Measurements from ENCODE around the gene PLXNB1. TPM values are rescaled to one million over a fixed set of nuclear protein-coding genes. Genes with fewer than 3 reads are reported as not detected.

Gene PLXNB1
- total and polyA plus RNA-seq, 7 experiments from 2014 or later: 0.79 to 3.3 (median 2.7) TPM; not detected in 2

DNA sequence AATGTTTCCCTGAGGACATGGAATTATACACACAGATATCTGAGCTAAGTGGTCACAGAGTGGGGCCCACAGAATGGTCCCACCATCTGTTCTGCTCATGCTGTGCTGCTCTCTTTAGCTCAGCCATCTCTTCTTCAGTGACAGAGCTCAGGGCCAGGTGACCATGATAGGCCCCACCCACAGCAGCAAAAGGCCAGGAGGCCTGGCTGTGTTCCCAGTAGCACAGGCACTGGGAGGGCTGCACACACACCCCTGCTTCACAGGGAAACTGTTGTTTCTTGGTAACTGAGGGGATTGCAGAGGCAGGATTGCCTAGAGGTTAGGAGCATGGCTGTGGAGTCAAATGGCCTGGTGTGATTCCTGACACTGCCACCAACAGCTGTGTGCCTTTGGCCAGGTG is 62.7 kb downstream of the PLXNB1 start:
- Mint-ChIP-seq H3K4me3 (no peak overlapping the region), H3K27me3 (peaks cover 0 to 12% (median 0%) of the 10 kb centered on the region in 5 donors), H3K36me3 (no peaks in the 10 kb centered on the region), H3K9me3 (peaks cover 0 to 13% (median 1%) of the 10 kb centered on the region in 11 donors), H3K4me1 (peaks cover 0 to 3% (median 0%) of the 10 kb centered on the region in 7 donors), H3K27ac (peak overlapping the region in 1 of 9 donors; percentile 44)
- no peaks in the 10 kb centered on the region for H3K27me3 ChIP-seq (ENCODE audit: control insufficient read depth in 2 of 2, insufficient read depth in 2 of 2, low read length in 2 of 2)
- ATAC-seq: no peak
- intact Hi-C loops (cut with micrococcal nuclease): no loop called here
- no peak overlapping the region for H3K27ac ChIP-seq (ENCODE audit: low read depth, low read length)
- DNase-seq: no peak
- ChIA-PET CTCF (no interaction called here), POLR2A (no interaction called here)
- H3K9me3 ChIP-seq (ENCODE audit: control insufficient read depth in 2 of 3, low read length in 3 of 3): no peaks in the 10 kb centered on the region
- H3K36me3 ChIP-seq (ENCODE audit: control insufficient read depth in 2 of 3, insufficient read depth in 3 of 3, low read length in 3 of 3): no peaks in the 10 kb centered on the region
- no peaks in the 10 kb centered on the region for H3K4me1 ChIP-seq (ENCODE audit: control insufficient read depth in 2 of 2, insufficient read depth in 2 of 2, low read length in 2 of 2)
- H3K4me3 ChIP-seq (ENCODE audit: low read length): no peak overlapping the region

DNA sequence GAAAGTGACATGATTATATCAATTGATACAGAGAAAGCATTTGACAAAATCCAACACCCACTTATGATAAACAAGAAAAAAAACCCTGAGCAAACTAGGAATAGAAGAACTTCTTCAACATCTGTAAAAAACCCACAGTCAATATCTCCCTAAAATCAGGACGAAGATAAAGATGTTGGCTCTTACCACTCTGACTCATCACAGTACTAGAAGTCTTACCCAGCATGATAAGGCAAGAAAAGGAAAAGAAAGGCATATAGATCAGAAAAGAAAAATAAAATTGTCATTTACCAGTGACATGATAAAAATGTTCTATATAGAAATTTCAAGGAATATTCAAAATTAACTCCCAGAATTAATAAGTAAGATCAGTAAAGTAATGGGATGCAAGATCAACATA is 65.0 kb downstream of the PLXNB1 start:
- no peak for ATAC-seq
- intact Hi-C loops (cut with micrococcal nuclease): no loop called here
- Mint-ChIP-seq H3K36me3 (peaks cover 0 to 7% (median 0%) of the 10 kb centered on the region in 5 donors), H3K27ac (no peak overlapping the region), H3K4me3 (no peak overlapping the region), H3K4me1 (peaks cover 0 to 3% (median 0%) of the 10 kb centered on the region in 7 donors), H3K9me3 (peaks cover 0 to 22% (median 12%) of the 10 kb centered on the region in 11 donors), H3K27me3 (peaks cover 0 to 28% (median 0%) of the 10 kb centered on the region in 5 donors)
- no peak overlapping the region for H3K4me3 ChIP-seq (ENCODE audit: low read length)
- H3K27ac ChIP-seq (ENCODE audit: low read depth, low read length): no peak overlapping the region
- H3K9me3 ChIP-seq (ENCODE audit: control insufficient read depth in 2 of 3, low read length in 3 of 3): no peaks in the 10 kb centered on the region
- H3K4me1 ChIP-seq (ENCODE audit: control insufficient read depth in 2 of 2, insufficient read depth in 2 of 2, low read length in 2 of 2): no peaks in the 10 kb centered on the region
- DNase-seq: no peak
- CTCF ChIA-PET: no interaction called here
- POLR2A ChIA-PET: no interaction called here
- no peaks in the 10 kb centered on the region for H3K27me3 ChIP-seq (ENCODE audit: control insufficient read depth in 2 of 2, insufficient read depth in 2 of 2, low read length in 2 of 2)
- no peaks in the 10 kb centered on the region for H3K36me3 ChIP-seq (ENCODE audit: control insufficient read depth in 2 of 3, insufficient read depth in 3 of 3, low read length in 3 of 3)

DNA sequence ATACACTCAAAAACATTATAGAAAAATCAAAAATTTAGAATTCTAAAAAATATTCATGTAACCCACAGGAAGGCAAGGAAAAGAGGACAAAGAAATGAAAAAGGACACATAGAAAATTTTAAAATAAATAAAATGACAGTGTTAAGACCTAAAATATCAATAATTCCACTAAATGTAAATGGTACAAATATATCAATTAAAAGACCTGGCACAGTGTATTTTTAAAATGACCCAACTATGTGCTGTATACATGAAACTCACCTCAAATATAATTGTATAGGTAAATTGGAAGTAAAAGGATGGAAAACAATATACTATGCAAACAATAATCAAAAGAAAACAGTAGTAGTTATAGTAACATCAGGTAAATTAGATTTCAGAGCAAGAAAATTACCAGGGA is 68.0 kb downstream of the PLXNB1 start:
- H3K4me1 ChIP-seq (ENCODE audit: control insufficient read depth in 2 of 2, insufficient read depth in 2 of 2, low read length in 2 of 2): no peaks in the 10 kb centered on the region
- no peaks in the 10 kb centered on the region for H3K27me3 ChIP-seq (ENCODE audit: control insufficient read depth in 2 of 2, insufficient read depth in 2 of 2, low read length in 2 of 2)
- Mint-ChIP-seq H3K36me3 (peaks cover 0 to 7% (median 0%) of the 10 kb centered on the region in 5 donors), H3K4me1 (peaks cover 0 to 3% (median 0%) of the 10 kb centered on the region in 7 donors), H3K9me3 (peaks cover 0 to 22% (median 13%) of the 10 kb centered on the region in 11 donors), H3K27me3 (peaks cover 0 to 37% (median 0%) of the 10 kb centered on the region in 5 donors), H3K4me3 (no peak overlapping the region), H3K27ac (no peak overlapping the region)
- intact Hi-C loops (cut with micrococcal nuclease): no loop called here
- no peaks in the 10 kb centered on the region for H3K9me3 ChIP-seq (ENCODE audit: control insufficient read depth in 2 of 3, low read length in 3 of 3)
- POLR2A ChIA-PET: no interaction called here
- no peak overlapping the region for H3K4me3 ChIP-seq (ENCODE audit: low read length)
- no peak overlapping the region for H3K27ac ChIP-seq (ENCODE audit: low read depth, low read length)
- no peak for ATAC-seq
- H3K36me3 ChIP-seq (ENCODE audit: control insufficient read depth in 2 of 3, insufficient read depth in 3 of 3, low read length in 3 of 3): no peaks in the 10 kb centered on the region
- CTCF ChIA-PET: no interaction called here
- no peak for DNase-seq

DNA sequence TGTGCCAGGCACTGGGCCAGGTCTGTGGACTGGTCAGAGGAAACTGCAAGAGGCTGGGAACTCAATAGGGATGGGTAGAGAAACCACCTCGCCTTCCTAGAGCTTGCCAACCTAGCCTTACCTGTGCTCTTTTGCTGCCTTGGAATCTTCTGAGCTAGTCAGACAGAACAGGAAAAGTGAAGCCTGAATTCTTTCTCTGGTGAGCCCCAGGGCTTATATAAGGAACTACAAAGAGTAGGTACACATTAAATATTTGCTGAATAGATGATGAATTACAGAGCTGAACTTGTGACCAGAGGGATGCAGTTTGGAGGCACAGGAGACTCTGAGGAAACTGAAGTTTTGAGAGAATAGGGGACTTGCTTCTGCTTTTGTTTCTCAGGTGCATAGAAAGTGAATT is 73.5 kb downstream of the PLXNB1 start:
- CTCF ChIA-PET: interaction anchor here (0.8 kb wide), 1 partner anchor 190 kb away, joined by 3 read pairs; no protein-coding TSS in a partner anchor
- Histone ChIP-seq H3K27me3 (ENCODE audit: control insufficient read depth in 2 of 2, insufficient read depth in 2 of 2, low read length in 2 of 2) (no peaks in the 10 kb centered on the region), H3K36me3 (ENCODE audit: control insufficient read depth in 2 of 3, insufficient read depth in 3 of 3, low read length in 3 of 3) (no peaks in the 10 kb centered on the region), H3K4me1 (ENCODE audit: control insufficient read depth in 2 of 2, insufficient read depth in 2 of 2, low read length in 2 of 2) (no peaks in the 10 kb centered on the region), H3K4me3 (ENCODE audit: low read length) (no peak overlapping the region), H3K9me3 (ENCODE audit: control insufficient read depth in 2 of 3, low read length in 3 of 3) (no peaks in the 10 kb centered on the region), H3K27ac (ENCODE audit: low read depth, low read length) (no peak overlapping the region)
- H3K4me3 Mint-ChIP-seq: no peak overlapping the region
- H3K9me3 Mint-ChIP-seq: peaks cover 0 to 18% (median 6%) of the 10 kb centered on the region in 11 donors
- peaks cover 0 to 12% (median 4%) of the 10 kb centered on the region in 5 donors for H3K36me3 Mint-ChIP-seq
- peaks cover 17 to 46% (median 30%) of the 10 kb centered on the region in 5 donors for H3K27me3 Mint-ChIP-seq
- DNase-seq (no peak), ATAC-seq (no peak)
- H3K4me1 Mint-ChIP-seq: no peaks in the 10 kb centered on the region
- intact Hi-C loops (cut with micrococcal nuclease): no loop called here
- POLR2A ChIA-PET: no interaction called here
- no peak overlapping the region for H3K27ac Mint-ChIP-seq

DNA sequence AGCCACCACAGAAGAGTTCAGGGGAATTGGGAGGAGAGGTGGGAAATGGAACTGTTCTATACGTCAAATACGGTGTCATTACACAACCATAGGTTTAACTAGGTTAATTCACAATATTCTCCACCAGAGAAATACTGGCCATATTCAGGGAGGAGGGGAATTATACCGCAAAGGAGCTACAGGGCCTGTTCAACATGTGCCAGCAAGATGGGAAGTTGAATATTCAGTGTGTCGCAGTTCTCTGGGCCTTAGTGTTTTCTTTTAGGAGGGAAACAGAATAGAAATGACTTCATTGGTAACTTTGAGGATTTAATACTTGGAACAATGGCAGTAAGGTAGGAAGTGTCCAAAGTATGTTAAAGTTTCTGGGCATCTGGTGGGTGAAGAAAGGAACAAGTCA is 75.9 kb downstream of the PLXNB1 start:
- Mint-ChIP-seq H3K27me3 (peaks cover 17 to 36% (median 22%) of the 10 kb centered on the region in 5 donors), H3K4me3 (no peak overlapping the region)
- POLR2A ChIA-PET: no interaction called here

More for the DNA sequence above, 75.9 kb downstream of the PLXNB1 start:
- Histone ChIP-seq H3K4me3 (ENCODE audit: low read length) (no peak overlapping the region), H3K4me1 (ENCODE audit: control insufficient read depth in 2 of 2, insufficient read depth in 2 of 2, low read length in 2 of 2) (no peaks in the 10 kb centered on the region), H3K27me3 (ENCODE audit: control insufficient read depth in 2 of 2, insufficient read depth in 2 of 2, low read length in 2 of 2) (no peaks in the 10 kb centered on the region), H3K27ac (ENCODE audit: low read depth, low read length) (no peak overlapping the region), H3K36me3 (ENCODE audit: control insufficient read depth in 2 of 3, insufficient read depth in 3 of 3, low read length in 3 of 3) (no peaks in the 10 kb centered on the region), H3K9me3 (ENCODE audit: control insufficient read depth in 2 of 3, low read length in 3 of 3) (no peaks in the 10 kb centered on the region)
- H3K9me3 Mint-ChIP-seq: peaks cover 0 to 7% (median 0%) of the 10 kb centered on the region in 11 donors
- intact Hi-C loops (cut with micrococcal nuclease): no loop called here
- DNase-seq: no peak
- no peak overlapping the region for H3K27ac Mint-ChIP-seq
- CTCF ChIA-PET: no interaction called here
- H3K36me3 Mint-ChIP-seq: peaks cover 0 to 9% (median 4%) of the 10 kb centered on the region in 5 donors
- no peaks in the 10 kb centered on the region for H3K4me1 Mint-ChIP-seq
- ATAC-seq: no peak

Other genes with a start within 250 kb of the PLXNB1 start
- gene CDC25A, start 241.7 kb downstream of the PLXNB1 start, total RNA-seq: 10 to 100 TPM in 1 of 5 experiments, under 1 TPM in 1, not detected in 3; 0.61 to 20.7 TPM
- not detected for gene CDC25A, start 241.7 kb downstream of the PLXNB1 start, polyA plus RNA-seq
- under 1 TPM in 1 of 5 experiments, not detected in 4; 0.54 TPM for gene CAMP, start 206.6 kb downstream of the PLXNB1 start, total RNA-seq
- not detected for gene CAMP, start 206.6 kb downstream of the PLXNB1 start, polyA plus RNA-seq
- gene ZNF589, start 189.0 kb downstream of the PLXNB1 start, total RNA-seq: 10 to 100 TPM; 37.7 to 64.0 (median 40.2) TPM
- gene ZNF589, start 189.0 kb downstream of the PLXNB1 start, polyA plus RNA-seq: 1 to 10 TPM; 5.1 to 9.2 TPM
- 10 to 100 TPM; 10.8 to 35.9 (median 34.9) TPM for gene NME6, start 128.7 kb downstream of the PLXNB1 start, total RNA-seq
- gene NME6, start 128.7 kb downstream of the PLXNB1 start, polyA plus RNA-seq: 10 to 100 TPM; 48.6 to 65.5 TPM
- not detected for gene SPINK8, start 96.4 kb downstream of the PLXNB1 start, total RNA-seq
- gene SPINK8, start 96.4 kb downstream of the PLXNB1 start, polyA plus RNA-seq: not detected
- gene FBXW12, start 57.9 kb downstream of the PLXNB1 start, total RNA-seq: not detected
- not detected for gene FBXW12, start 57.9 kb downstream of the PLXNB1 start, polyA plus RNA-seq
- 10 to 100 TPM in 1 of 5 experiments, 1 to 10 TPM in 4; 3.6 to 16.5 (median 5.0) TPM for gene CCDC51, start 10.0 kb upstream of the PLXNB1 start, total RNA-seq
- 10 to 100 TPM; 10.2 to 14.3 TPM for gene CCDC51, start 10.0 kb upstream of the PLXNB1 start, polyA plus RNA-seq
- gene TMA7, start 10.2 kb upstream of the PLXNB1 start, total RNA-seq: 100 to 1,000 TPM; 193 to 278 (median 236) TPM
- 100 to 1,000 TPM; 512 to 752 TPM for gene TMA7, start 10.2 kb upstream of the PLXNB1 start, polyA plus RNA-seq
- 10 to 100 TPM in 3 of 5 experiments, 1 to 10 TPM in 2; 7.9 to 14.2 (median 12.5) TPM for gene ATRIP, start 16.7 kb upstream of the PLXNB1 start, total RNA-seq
- 10 to 100 TPM; 10.7 to 16.2 TPM for gene ATRIP, start 16.7 kb upstream of the PLXNB1 start, polyA plus RNA-seq
- 100 to 1,000 TPM; 147 to 236 (median 182) TPM for gene SHISA5, start 74.1 kb upstream of the PLXNB1 start, total RNA-seq
- 100 to 1,000 TPM; 348 to 383 TPM for gene SHISA5, start 74.1 kb upstream of the PLXNB1 start, polyA plus RNA-seq
- 10 to 100 TPM in 2 of 5 experiments, 1 to 10 TPM in 3; 3.0 to 64.2 (median 3.7) TPM for gene PFKFB4, start 126.7 kb upstream of the PLXNB1 start, total RNA-seq
- gene PFKFB4, start 126.7 kb upstream of the PLXNB1 start, polyA plus RNA-seq: 1 to 10 TPM; 2.6 to 3.4 TPM
- under 1 TPM in 1 of 5 experiments, not detected in 4; 0.51 TPM for gene UCN2, start 133.7 kb upstream of the PLXNB1 start, total RNA-seq
- not detected for gene UCN2, start 133.7 kb upstream of the PLXNB1 start, polyA plus RNA-seq
- 1 to 10 TPM in 3 of 5 experiments, under 1 TPM in 2; 0.71 to 3.4 (median 1.2) TPM for gene COL7A1, start 165.2 kb upstream of the PLXNB1 start, total RNA-seq
- gene COL7A1, start 165.2 kb upstream of the PLXNB1 start, polyA plus RNA-seq: not detected
- 100 to 1,000 TPM in 2 of 5 experiments, 10 to 100 TPM in 3; 77.3 to 156 (median 91.7) TPM for gene UQCRC1, start 179.6 kb upstream of the PLXNB1 start, total RNA-seq
- 100 to 1,000 TPM; 151 to 164 TPM for gene UQCRC1, start 179.6 kb upstream of the PLXNB1 start, polyA plus RNA-seq
- gene TMEM89, start 191.7 kb upstream of the PLXNB1 start, total RNA-seq: not detected
- not detected for gene TMEM89, start 191.7 kb upstream of the PLXNB1 start, polyA plus RNA-seq
- gene SLC26A6, start 205.4 kb upstream of the PLXNB1 start, total RNA-seq: 10 to 100 TPM; 15.1 to 37.6 (median 31.2) TPM
- 1 to 10 TPM; 3.5 to 3.7 TPM for gene SLC26A6, start 205.4 kb upstream of the PLXNB1 start, polyA plus RNA-seq
- gene CELSR3, start 232.8 kb upstream of the PLXNB1 start, total RNA-seq: 1 to 10 TPM; 2.9 to 8.7 (median 4.2) TPM
- gene CELSR3, start 232.8 kb upstream of the PLXNB1 start, polyA plus RNA-seq: under 1 TPM; 0.17 to 0.69 TPM

All from naive thymus-derived CD4-positive, alpha-beta T cell (primary cell).